Fibroblast of skin of left quadriceps (primary cell): ENCODE results near the gene UQCRC1.
"Not testable (repeated sequence)": the region's sequence is repeated elsewhere in the genome, so short reads cannot be mapped to it uniquely, and the experiment has no call there.

Source experiments
- DNase-seq, 2 experiments: peaks; one replicate each; pipeline ENCODE4 v3.0.0-alpha.2; 2013; ENCODE audit warnings: low read depth in 2 of 2

The UQCRC1 gene

GRCh38 chr3:48555231-48555948 lies 54.1 kb downstream of the UQCRC1 start:
- DNase-seq, result no peak

GRCh38 chr3:48553886-48554845 lies 55.3 kb downstream of the UQCRC1 start:
- no peak for DNase-seq

DNA sequence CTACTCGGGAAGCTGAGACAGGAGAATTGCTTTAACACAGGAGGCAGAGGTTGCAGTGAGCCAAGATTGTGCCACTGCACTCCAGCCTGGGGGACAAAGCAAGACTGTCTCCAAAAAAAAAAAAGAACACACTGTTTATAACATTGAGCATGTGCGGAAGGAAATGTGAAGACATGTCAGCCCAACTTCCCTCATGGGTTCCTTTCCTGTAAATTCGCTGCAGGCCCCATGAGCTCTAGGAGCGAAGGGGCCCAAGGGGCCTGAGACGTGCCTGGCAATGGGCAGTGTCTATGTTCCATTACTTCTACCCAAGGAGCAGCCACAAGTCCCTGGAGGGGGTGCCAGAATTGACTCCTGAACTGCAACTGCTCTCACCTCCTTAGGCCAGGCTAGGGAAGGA lies 56.1 kb downstream of the UQCRC1 start:
- no peak for DNase-seq

DNA sequence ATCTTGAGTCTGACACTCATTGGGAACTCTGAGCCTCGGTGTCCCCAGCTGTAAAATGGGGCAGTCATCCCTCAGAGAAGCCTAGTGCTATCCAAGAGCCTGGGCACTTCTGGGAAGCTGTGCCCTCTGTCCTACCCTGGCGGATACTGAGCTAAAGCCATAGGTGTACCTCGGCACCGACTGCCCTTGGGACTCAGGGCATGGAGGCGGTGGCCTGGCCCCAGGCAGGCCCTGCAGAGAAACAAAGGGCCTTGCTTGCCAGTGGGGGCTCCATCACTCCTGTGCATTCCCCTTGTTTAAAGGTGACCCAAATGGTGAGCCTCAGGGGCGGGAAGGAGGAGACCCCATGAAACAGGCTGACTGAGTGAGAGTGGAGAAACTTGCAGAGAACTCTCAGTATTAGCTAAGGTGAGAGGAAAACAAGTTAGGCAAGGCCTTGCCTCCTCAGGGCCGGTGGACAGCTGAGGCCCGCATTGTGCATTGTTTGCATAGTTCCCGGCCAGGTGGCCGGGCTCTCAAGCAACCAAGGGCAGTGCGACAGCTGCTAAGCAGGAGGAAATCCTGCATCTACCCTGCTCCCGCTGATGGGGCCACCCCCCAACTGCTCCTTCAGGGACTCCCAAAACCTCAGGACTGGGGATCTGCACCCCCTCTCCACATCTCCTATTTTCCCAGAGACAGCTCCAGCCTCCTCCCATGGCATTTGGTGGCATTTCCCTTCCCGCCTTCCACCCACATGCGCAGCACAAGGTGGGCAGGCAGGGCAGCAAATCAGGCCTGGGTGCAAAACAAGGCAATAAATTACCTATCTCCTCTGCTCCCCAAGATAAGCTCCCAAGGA lies 57.1 kb downstream of the UQCRC1 start:
- DNase-seq, result no peak

DNA sequence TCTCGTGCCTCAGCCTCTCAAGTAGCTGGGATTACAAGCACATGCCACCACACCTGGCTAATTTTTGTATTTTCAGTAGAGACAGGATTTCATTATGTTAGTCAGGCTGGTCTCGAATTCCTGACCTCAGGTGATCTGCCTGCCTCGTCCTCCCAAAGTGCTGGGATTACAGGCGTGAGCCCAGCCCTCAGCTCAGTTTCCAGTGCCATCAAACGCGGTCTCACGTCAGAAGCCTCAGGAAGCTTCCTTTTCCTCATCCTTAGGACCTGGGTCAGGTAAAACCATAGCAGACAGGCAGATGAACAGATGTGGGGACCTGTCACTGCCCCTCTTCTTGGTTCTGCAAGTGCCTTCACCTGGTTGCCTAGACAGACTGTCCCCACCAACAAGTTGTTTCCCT lies 57.8 kb downstream of the UQCRC1 start:
- DNase-seq, result not testable (repeated sequence)
